ENCODE measurements around the gene RNF146. TPM values are rescaled to one million over a fixed set of nuclear protein-coding genes. Genes with fewer than 3 reads are reported as not detected.
"Not testable (repeated sequence)": the region's sequence is repeated elsewhere in the genome, so short reads cannot be mapped to it uniquely, and the experiment has no call there.

RNF146 gene, protein sequence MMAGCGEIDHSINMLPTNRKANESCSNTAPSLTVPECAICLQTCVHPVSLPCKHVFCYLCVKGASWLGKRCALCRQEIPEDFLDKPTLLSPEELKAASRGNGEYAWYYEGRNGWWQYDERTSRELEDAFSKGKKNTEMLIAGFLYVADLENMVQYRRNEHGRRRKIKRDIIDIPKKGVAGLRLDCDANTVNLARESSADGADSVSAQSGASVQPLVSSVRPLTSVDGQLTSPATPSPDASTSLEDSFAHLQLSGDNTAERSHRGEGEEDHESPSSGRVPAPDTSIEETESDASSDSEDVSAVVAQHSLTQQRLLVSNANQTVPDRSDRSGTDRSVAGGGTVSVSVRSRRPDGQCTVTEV
- 10 to 100 TPM; 12.5 to 13.2 TPM for total RNA-seq

DNA sequence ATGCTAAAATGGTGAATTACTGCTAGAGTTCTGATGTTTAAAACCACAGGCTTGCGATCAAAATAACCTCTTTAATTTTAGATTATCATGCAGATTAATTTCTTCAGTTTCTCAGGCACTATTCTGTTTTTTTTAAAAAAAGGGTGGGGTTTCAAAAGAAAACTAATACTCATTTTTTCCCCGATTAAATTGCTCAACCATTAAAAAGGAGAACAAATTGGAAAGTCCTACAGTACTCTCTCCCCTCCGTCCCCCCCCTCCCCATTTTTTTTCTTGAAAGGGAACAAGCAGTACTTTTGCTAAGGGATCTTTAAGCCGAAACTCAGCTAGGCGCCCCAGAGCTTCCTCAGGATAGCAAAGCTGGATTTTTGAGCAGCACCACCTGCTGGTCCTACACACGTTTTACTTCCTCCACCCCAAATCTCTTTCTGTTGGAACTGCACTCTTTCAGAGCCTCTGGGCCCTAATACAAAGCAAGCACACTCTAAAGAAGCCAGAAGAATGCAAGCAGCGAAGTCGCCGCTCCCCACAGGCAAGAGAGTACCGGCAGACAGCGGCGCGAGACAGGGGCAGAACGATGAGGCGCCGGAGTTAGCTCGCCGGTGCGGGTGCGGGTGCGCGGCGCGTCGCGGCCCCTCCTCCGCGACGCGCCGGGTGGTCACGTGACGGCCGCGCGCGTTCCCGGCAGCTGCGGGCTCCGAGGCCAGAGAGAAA lies at the start of gene RNF146:
TSS of gene RNF146 (plus strand) at position 687 of the 714 bp plus-strand sequence. CDS start 13,475 bp downstream, outside the sequence.
- TF ChIP-seq, protein P1, sequence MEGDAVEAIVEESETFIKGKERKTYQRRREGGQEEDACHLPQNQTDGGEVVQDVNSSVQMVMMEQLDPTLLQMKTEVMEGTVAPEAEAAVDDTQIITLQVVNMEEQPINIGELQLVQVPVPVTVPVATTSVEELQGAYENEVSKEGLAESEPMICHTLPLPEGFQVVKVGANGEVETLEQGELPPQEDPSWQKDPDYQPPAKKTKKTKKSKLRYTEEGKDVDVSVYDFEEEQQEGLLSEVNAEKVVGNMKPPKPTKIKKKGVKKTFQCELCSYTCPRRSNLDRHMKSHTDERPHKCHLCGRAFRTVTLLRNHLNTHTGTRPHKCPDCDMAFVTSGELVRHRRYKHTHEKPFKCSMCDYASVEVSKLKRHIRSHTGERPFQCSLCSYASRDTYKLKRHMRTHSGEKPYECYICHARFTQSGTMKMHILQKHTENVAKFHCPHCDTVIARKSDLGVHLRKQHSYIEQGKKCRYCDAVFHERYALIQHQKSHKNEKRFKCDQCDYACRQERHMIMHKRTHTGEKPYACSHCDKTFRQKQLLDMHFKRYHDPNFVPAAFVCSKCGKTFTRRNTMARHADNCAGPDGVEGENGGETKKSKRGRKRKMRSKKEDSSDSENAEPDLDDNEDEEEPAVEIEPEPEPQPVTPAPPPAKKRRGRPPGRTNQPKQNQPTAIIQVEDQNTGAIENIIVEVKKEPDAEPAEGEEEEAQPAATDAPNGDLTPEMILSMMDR (IDR thresholded peaks at IDR 0.05) = peak; percentile 84

DNA sequence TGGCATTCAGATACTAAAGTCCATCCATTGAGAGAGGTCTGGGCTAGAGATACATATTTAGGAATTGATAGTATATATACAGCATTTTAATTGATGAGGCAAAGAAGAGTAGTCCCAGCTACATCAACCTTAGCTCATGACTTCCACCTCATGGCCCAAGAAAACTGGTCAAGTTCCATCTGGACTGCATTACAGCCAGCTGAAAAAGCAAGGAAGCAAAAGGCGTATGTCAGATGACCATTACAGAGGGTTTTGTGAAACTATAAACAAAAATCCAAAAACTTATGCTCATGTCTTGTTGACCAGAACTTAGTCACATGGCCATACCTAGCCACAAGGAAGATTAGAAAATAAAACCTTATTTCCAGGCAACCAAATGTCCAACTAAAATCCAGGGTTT lies 46.8 kb upstream of the RNF146 start:
- intact Hi-C loops (cut with micrococcal nuclease) = no loop called here
- no peaks in the 10 kb centered on the region for H3K4me1 Mint-ChIP-seq (ENCODE audit: low read depth)
- POLR2A ChIA-PET = no interaction called here
- H3K36me3 Mint-ChIP-seq (ENCODE audit: low read depth) = no peaks in the 10 kb centered on the region
- H3K9me3 Mint-ChIP-seq = no peaks in the 10 kb centered on the region
- no peak overlapping the region for H3K4me3 Mint-ChIP-seq
- CTCF ChIA-PET = no interaction called here
- TF ChIP-seq, protein P1 (IDR thresholded peaks at IDR 0.05) = no peak
- H3K27ac Mint-ChIP-seq = no peak overlapping the region
- DNase-seq (no peak), ATAC-seq (no peak)
- peaks cover 16% of the 10 kb centered on the region for H3K27me3 Mint-ChIP-seq

More for the DNA sequence above, at the start of gene RNF146:
- Mint-ChIP-seq H3K4me3 (peak within 1 kb of the TSS; percentile 93), H3K27ac (peak within 1 kb of the TSS; percentile 100), H3K36me3 (ENCODE audit: low read depth) (peaks cover 7% of the 10 kb centered on the region), H3K27me3 (no peaks in the 10 kb centered on the region), H3K9me3 (no peaks in the 10 kb centered on the region), H3K4me1 (ENCODE audit: low read depth) (peaks cover 30% of the 10 kb centered on the region)
- CTCF ChIA-PET = interaction anchor here (0.6 to 2.8 kb wide), 23 partner anchors 9 to 250 kb away, joined by 3 to 22 read pairs (median 5); partner anchors contain the start of genes ECHDC1 and KIAA0408
- DNase-seq = peak; percentile 73
- intact Hi-C loops (cut with micrococcal nuclease) = no loop called here
- peak; percentile 76 for ATAC-seq
- POLR2A ChIA-PET = interaction anchor here (1.0 to 1.7 kb wide), 6 partner anchors 9 to 249 kb away, joined by 3 to 5 read pairs (median 4); no protein-coding TSS in a partner anchor

DNA sequence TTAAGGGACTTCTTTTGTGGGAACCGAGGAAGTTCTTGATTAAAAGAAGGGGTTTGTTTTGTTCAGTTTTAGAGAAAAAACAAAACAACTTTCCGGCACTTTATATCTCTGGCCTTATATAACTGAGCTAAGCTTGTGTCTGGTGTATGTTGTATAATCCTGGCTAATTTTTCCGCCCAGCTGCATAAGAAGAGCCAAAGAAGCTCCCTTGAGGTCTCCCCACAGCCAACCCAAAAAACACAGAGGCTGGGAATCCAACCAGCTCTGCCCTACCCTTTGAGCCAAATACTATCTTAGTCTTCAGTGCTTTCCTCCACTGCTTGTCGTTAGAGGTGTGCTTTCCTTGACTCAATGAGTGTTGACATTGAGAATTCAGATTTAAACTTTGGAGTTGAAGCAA lies 45.5 kb upstream of the RNF146 start:
- no peak overlapping the region for H3K4me3 Mint-ChIP-seq
- ATAC-seq (no peak), DNase-seq (no peak)
- no peaks in the 10 kb centered on the region for H3K9me3 Mint-ChIP-seq
- peaks cover 16% of the 10 kb centered on the region for H3K27me3 Mint-ChIP-seq
- TF ChIP-seq, protein P1 (IDR thresholded peaks at IDR 0.05) = no peak
- H3K36me3 Mint-ChIP-seq (ENCODE audit: low read depth) = no peaks in the 10 kb centered on the region
- ChIA-PET POLR2A (no interaction called here), CTCF (no interaction called here)
- H3K27ac Mint-ChIP-seq = no peak overlapping the region
- H3K4me1 Mint-ChIP-seq (ENCODE audit: low read depth) = no peaks in the 10 kb centered on the region
- intact Hi-C loops (cut with micrococcal nuclease) = no loop called here

GRCh38 chr6:127222418-127222817 lies 44.2 kb upstream of the RNF146 start:
- ATAC-seq (no peak), DNase-seq (no peak)
- no peak overlapping the region for H3K27ac Mint-ChIP-seq
- H3K4me3 Mint-ChIP-seq = no peak overlapping the region
- H3K27me3 Mint-ChIP-seq = peaks cover 13% of the 10 kb centered on the region
- TF ChIP-seq, protein P1 (IDR thresholded peaks at IDR 0.05) = no peak
- H3K36me3 Mint-ChIP-seq (ENCODE audit: low read depth) = no peaks in the 10 kb centered on the region
- POLR2A ChIA-PET = no interaction called here
- no peaks in the 10 kb centered on the region for H3K9me3 Mint-ChIP-seq
- intact Hi-C loops (cut with micrococcal nuclease) = no loop called here
- no peaks in the 10 kb centered on the region for H3K4me1 Mint-ChIP-seq (ENCODE audit: low read depth)
- CTCF ChIA-PET = no interaction called here

- intact Hi-C loops (cut with micrococcal nuclease) = no loop called here
- ChIA-PET POLR2A (no interaction called here), CTCF (no interaction called here)
- H3K4me3 Mint-ChIP-seq = no peak overlapping the region
- ATAC-seq = no peak
- H3K36me3 Mint-ChIP-seq (ENCODE audit: low read depth) = no peaks in the 10 kb centered on the region
- H3K9me3 Mint-ChIP-seq = peaks cover 4% of the 10 kb centered on the region
- peaks cover 13% of the 10 kb centered on the region for H3K27me3 Mint-ChIP-seq
- no peak overlapping the region for H3K27ac Mint-ChIP-seq
- DNase-seq = no peak
- H3K4me1 Mint-ChIP-seq (ENCODE audit: low read depth) = no peaks in the 10 kb centered on the region
- TF ChIP-seq, protein P1 (IDR thresholded peaks at IDR 0.05) = no peak
Observed at GRCh38 chr6:127225497-127225896, 41.2 kb upstream of the RNF146 start.

DNA sequence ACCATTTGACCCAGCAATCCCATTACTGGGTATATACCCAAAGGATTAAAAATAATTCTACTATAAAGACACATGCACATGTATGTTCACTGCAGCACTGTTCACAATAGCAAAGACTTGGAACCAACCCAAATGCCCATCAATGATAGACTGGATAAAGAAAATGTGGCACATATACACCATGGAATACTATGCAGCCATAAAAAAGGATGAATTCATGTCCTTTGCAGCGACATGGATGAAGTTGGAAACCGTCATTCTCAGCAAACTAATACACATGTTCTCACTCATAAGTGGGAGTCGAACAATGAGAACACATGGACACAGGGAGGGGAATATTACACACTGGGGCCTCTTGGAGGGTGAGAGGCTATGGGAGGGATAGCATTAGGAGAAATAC lies 32.8 kb upstream of the RNF146 start:
- H3K4me1 Mint-ChIP-seq (ENCODE audit: low read depth); intact Hi-C loops (cut with micrococcal nuclease); H3K36me3 Mint-ChIP-seq (ENCODE audit: low read depth); H3K27ac Mint-ChIP-seq; H3K27me3 Mint-ChIP-seq; CTCF ChIA-PET; H3K4me3 Mint-ChIP-seq; POLR2A ChIA-PET; DNase-seq; ATAC-seq: not testable (repeated sequence)
- peaks cover 15% of the 10 kb centered on the region for H3K9me3 Mint-ChIP-seq

Data from activated CD8-positive, alpha-beta T cell treated with anti-CD3 and anti-CD28 coated beads for 36 hours (primary cell).